TTC549 (cell line): Measurements from ENCODE around the gene IL23R.
"Not testable (repeated sequence)": the region's sequence is repeated elsewhere in the genome, so short reads cannot be mapped to it uniquely, and the experiment has no call there.

Source experiments
- FAIRE-seq: peaks from 2 replicates; lab custom pipeline; 2012; peaks lifted over from hg19 to GRCh38; lab: Jason Lieb, UNC

IL23R gene, protein sequence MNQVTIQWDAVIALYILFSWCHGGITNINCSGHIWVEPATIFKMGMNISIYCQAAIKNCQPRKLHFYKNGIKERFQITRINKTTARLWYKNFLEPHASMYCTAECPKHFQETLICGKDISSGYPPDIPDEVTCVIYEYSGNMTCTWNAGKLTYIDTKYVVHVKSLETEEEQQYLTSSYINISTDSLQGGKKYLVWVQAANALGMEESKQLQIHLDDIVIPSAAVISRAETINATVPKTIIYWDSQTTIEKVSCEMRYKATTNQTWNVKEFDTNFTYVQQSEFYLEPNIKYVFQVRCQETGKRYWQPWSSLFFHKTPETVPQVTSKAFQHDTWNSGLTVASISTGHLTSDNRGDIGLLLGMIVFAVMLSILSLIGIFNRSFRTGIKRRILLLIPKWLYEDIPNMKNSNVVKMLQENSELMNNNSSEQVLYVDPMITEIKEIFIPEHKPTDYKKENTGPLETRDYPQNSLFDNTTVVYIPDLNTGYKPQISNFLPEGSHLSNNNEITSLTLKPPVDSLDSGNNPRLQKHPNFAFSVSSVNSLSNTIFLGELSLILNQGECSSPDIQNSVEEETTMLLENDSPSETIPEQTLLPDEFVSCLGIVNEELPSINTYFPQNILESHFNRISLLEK

DNA sequence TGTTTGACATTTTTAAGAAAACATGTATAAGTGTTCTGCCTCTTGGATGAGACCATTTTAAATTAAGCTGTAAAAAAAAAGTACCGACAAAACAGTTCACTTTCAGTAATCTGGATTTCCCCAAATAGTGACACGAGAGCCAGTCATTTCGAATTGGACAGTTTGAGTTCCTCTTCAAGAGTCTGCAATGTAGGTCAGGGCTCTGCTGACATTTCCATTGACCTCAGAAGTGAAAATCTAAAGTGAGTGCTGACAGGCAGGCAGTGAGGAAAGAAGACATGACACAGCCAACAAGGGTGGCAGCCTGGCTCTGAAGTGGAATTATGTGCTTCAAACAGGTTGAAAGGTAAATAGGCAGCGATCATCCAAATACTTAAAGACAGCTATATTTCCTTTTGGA is at the start of gene IL23R:
TSS of gene IL23R (plus strand) at position 259 of the 400 bp plus-strand sequence. CDS start 1,667 bp downstream, outside the sequence.
- FAIRE-seq: no peak

DNA sequence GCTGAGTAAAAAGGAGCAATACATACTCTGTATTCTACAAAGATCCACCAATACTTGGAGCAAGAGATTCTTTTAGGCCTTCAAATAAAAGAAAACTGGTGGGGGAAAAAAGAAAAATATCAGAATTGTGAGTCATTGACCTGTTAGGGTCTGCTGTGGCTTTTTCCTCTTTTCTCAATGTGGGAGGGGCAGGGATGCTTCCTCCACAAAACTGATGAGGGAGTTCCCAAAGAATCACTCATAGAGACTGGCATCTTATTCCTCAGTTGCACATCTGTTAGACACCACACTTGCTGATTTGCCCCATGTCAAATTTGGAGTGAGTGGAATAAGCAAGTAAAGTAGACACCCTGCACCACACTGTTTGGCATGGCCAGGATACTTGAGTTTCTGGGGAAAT is 48.1 kb upstream of the IL23R start:
- FAIRE-seq: no peak

DNA sequence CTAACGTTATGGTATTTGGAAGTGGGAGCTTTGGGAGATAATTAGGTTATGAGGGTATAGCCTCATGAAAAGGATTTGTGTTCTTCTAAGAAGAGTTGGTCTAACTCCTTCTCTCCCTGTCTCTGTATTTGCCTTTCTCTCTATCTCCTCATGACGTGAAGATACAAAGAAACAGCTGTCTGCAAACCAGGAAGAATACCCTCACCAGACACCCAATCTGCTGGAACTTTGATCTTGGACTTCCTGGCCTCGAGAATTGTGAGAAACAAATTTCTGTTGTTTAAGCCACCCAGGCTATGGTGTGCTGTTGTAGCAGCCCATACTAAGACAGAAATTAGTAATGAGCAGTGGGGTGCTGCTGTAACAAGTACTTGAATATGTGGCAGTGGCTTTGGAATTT is 47.6 kb upstream of the IL23R start:
- no peak for FAIRE-seq

DNA sequence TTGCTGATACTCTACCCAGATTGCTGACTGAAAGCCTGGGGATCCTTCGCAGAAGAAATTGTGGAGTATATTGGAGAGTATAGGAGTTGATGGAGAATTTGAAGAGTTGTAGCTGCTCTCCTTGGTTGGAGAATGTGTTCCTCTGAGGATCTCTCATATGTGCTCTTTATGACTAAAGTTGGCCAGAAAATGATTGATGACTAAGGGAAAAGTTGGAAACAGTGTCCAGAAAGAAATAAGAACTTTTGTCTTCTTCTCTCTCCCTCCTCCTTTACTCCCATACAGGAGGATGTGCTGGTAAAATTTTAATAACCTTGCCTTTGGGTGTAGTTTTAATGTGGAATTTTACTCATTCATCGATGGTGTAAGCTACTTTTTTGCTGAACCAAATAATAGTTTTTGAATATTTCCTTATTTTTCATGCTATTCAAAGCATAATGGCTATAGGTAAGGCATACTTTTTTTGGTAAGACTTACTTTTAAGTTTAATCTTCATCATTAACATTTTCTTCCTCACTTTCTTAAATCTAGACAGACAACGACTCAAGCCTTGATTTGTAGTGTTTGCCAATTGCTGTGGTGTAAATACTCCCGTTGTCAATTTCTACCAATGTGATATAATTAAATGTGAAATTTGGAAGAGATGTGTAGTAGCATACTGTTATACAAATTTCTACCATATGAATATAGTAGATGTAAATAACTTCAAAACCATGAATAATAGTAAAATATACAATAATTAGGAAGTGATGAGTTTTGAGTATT is 45.2 kb upstream of the IL23R start:
- FAIRE-seq: no peak

DNA sequence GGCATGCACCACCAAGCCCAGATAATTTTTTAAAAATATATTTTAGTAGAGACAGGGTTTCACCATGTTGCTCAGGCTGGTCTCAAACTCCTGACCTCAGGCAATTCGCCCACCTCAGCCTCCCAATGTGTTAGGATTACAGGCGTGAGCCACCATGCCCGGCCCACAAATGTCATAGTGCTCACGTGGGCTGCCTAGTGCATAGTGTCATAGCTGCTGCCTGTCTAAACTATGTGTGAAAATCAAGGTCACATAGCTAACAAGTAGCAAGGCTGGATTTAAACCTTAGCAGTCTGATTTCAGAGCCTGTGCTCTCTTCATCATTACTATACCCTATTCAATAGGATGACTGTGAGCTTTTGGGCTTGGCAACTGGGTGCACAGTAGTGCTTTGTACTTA is 41.8 kb upstream of the IL23R start:
- FAIRE-seq: no peak

DNA sequence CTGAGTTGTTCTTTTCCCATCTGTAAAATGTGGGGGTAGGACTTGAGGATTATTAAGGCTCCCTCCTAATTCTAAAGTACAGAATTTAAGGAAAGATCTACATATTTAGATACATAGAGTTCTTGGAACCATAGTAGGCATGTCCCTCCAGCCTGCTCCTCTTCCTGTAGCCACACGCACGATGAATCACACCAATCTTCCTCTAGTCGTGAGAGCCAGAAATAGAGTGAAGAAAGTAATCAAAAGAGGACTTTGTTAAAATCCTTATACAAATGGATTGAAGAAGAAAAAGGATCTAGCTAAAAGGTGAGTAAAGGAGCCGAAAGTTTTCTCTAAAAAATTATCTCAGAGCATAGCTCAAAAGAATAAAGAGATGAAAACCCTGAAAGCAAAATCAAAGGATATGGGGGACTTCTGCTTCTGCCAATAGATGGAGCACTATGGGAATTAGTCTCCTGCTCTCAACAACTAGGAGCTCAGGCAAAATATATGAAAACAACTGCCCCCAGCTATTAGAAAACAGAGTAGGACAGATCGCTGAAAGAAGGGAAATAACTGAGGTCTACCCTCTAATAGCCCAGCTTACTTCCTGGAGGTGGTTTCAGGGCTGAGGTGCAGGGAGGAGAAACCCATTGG is 40.0 kb upstream of the IL23R start:
- FAIRE-seq: no peak

DNA sequence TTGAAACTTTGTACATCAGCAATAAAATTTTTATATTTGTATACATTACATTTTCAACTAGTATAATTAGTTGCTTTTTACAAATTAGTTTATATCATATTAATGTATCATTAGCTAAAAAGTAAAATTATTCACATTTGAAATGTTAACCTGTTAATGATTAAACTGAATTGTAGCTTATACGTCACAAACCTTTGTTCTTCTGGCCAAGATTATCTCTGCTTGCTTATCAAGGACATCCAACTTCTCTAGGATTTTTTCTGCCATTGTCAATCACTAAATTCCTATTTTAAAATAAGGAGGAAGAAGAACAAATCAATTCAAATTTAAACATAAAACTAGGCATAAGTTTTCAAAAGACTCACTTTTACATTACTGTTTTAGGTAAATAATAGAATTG is 39.3 kb upstream of the IL23R start:
- no peak for FAIRE-seq

DNA sequence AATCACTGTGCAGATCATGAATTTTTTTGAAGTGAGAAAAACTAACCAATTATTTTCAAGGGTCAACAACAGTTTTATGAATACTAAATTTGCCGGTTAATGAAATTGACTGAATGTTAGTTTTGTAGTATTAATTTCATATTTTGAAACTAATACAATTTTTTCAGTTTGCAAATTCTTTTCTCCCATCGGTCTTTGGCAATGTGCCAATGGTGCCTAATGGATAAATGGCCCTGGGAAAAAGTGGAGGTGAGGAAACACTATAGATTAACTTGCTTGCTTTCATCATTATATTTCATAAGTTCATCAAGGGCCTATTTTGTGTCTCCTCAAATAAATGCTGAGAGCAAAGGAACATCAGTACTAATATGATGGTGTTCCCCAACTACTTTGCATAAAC is 35.6 kb upstream of the IL23R start:
- no peak for FAIRE-seq

DNA sequence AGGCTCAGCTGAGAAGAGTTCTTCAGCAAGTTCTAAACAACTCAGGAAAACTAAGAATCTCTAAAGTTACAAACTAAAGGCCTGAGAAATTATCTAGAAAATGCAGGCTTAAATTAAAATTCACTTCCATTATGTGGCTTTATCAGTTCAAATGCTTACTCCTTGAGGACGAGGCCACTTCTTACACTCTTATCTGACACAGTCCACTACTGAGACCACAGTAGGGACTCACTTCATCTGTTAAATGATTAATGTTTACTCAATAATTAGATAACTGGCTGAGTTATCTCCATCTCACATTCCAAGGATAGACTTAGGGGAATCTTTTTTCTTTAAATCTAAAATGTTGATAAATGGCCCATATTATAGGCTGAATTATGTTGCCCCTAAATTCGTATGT is 33.1 kb upstream of the IL23R start:
- FAIRE-seq: no peak

DNA sequence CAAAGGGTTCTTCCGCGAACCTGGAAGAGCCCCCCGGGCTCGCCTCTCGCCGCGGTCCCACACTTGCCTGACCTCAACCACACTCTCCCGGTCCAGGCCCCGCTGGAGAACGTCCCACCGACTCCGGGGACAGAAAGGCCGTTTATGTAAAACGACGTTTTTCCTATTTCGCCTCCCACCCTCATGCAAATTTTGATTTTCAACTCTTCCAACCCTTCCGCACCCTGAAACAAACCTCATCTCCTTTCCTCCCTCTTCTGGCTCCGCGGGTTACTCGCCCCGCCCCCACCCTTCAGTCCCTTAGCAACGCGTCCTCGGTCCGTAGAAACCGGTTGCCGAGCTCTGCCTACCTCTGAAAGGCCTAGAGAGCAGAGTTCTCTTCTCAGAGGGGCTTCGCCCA is 31.6 kb upstream of the IL23R start, which contains the start of gene C1orf141:
TSS of gene C1orf141 (minus strand) at position 276 of the 400 bp plus-strand sequence. CDS start 7,730 bp downstream, outside the sequence.
- FAIRE-seq: no peak

DNA sequence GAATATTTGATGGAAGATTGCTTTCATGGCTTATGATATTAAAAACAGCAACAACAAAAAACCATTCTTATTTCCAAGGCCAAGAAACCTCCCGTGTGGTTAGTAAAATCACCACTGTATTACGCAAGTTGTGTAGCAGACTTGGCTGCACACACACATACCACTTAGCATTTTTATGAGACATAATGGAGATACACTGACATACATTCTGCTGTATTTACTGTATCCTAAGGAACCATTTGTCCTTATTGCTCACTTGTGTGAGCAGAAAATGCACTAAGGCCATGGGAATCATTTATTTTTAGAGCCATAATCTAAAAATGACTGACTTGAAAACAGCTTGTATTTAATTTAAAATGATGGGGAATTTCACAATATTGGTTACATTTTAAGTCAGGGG is 30.9 kb upstream of the IL23R start:
- no peak for FAIRE-seq

DNA sequence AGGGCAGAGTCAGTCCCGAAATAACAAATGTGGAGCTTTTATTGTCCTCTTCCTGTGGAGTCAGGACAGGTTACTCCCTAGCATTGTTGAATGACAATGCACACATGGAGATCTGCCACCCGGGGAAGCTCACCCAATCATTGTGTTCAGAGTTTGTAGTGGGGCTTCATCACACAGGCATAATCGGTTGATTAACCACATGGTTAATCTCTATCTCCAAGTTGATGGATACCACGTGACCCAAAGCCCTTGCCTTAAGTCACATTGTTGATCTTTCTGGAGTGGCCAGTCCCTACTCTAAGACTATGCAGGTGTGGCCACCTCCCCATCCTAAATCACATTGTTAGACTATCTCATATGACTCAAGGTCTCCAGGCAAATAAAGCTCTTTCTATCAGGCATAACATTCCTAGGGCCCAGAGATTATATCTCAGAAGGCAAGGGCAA is 28.9 kb upstream of the IL23R start:
- no peak for FAIRE-seq

DNA sequence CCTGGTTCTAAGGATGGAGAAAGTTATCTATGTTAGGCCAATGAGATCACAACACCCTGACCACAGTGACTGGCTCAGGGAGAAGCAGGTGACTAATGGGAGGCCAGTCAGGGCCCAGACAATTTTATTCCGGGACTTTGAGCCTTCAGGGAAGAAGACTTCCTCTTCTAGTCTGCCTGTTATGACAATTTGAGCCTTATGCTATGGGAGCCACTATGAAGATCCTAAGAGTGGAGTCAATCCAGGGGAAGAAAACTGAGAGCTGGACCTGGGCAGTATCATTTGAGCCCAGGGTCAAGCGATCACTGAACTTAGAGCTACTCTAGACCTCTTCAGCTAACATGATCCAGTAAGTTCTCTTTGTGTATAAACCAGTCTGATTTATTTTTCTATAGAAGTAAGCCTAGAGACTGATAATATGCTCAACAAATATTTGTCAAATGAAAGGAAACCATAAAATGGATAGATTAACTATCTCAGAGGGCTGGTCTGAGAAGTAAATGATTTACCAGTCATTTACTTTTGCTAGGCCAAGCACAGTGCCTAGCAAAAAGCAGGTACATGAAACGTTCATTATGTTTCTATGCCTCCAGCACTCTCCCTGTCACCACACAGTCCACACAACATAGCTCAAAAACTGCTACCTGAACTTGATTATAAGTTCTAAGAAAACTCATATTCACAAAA is 27.3 kb upstream of the IL23R start:
- no peak for FAIRE-seq

DNA sequence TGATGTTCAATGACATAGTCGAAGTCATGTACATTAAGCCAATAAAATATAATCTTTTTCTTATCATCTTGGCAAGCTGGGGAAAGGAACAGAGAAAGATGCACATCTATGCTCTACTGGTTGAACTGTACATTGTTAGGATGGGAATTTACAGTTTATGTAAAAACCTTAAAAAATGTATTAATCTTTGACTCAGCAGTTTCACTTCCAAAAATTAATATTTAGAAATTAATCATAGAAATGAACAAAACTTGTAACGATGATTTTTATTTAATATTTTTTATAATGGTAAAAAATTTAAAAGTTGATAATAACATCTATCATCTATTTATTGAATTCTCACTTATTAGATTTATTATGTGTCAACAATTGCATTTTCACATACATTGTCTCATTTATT is 25.8 kb upstream of the IL23R start:
- peak; percentile 40 for FAIRE-seq

DNA sequence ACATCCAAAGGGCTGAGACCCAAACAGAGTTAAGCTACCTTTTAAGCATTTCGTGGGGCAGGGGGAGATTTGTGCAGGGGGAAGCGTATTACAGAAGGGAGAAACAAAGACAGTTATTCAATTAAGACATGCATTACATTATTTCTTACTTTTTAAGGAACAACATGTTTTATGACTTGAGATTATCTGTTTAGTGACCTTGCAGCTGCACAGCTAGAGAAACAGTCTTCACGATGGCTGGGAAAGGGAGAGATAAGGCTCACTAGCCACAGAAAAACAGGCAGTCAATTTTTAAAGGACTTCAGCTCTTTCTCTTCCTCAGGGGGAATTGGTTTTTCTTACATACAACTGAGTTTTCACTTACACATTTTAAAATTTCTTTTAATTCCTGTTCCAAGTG is 24.4 kb upstream of the IL23R start:
- FAIRE-seq: not testable (repeated sequence)

DNA sequence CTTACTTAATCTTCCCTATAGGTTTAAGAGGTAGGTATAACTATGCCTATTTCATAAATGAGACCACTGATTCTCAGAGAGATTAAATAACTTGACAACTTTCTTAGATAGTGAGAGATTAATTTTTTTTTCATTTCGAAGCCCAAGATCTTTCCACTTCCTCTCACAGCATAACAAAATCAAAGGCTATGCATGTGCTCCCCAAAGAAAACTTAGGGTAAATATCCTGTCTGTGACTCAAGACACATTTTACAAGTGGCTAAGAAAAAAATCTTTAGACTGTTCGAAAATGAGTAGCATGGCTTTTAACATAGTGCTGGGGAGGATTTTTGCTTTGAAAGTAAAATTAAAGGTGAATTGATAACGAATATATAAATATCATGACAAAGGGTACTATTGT is 23.3 kb upstream of the IL23R start:
- FAIRE-seq: no peak

DNA sequence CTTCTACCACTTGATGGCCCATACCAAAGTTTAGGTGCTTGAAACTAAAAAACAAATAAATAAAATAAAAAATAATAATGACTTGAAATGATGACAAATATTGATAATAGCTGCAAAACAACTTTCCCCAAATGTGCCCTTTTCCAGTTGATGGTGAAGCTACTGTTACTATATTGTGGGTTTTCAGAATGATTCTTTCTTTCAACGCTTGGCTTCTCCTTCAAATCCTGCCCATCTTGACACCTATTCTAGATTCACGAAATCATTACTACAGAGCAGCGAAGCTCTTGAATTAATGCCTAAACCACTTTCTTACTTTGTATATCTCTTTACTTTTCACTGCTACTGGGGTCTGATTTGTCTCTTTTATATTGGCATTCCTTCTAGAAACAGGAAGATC is 22.3 kb upstream of the IL23R start:
- no peak for FAIRE-seq

DNA sequence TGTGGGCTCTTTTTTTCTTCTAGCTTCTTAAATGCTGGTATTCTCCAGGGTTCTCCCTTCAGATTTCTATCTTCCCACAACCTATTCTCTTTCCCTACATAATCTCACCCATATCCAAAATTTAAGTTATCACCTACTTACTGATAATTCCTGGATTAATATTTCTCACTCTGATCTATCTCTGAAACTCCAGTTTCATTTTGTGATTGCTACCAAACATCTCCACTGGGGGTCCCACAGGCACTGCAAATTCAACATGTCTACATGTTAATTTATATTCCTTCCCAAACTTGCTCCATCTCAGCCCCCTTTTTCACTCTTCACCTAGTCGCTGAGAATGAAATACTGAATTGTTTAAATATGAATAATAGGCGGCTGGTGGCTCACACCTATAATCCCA is 21.6 kb upstream of the IL23R start:
- FAIRE-seq: no peak

DNA sequence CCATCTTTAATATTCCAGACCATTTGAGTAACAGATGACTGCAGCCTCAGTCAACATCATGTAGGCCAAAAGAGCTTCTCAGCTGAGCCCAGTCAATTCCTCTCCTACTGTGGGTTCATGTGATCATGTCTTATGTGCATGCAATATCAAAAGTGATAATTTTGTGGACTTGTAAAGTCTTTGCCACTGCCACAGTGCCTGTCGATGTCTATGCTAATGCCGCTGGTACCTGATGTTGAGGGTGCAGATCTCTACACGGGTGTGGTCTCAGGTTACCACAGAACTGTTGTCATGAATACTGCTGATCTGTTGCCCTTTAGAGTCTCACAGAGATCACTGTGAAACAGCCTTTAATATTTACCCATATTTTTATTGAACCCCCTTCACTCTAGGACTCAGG is 20.2 kb upstream of the IL23R start:
- no peak for FAIRE-seq

DNA sequence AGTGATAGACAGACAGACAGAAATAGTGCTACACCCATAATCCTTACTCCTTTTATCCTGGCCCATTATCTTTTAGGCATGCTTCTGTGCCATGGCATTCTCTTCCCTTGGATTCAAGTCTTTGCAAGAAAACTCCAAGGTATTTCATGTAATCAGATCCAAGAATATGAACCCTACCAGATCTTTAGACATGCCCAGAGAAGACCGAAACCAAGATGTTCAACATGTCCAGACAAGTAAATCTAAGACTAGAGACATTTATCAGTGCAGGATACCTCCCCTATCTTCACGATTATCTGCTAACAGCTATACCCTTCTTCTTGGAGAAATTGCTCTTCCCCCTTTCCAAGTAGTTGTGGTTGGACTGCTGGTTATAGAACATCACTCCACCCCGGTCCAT is 19.7 kb upstream of the IL23R start:
- no peak for FAIRE-seq

DNA sequence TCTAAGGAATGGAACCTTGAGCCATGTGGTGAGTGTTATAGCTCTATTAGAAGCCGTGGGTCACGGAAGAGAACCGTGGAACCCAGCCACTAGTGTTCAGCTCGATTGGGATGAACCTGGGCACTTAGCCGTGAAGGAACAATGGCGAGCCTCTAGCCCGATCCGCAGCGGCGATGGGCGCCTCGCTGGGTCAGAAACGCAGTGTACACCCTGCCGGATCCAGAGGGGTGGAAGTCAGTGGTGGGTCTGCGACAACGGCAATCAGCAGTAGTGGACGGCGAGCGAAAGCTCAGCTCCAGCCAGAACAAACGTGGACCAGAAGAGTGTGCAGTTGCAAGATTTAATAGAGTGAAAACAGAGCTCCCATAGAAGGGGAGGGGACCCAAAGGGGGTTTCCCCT is 18.3 kb upstream of the IL23R start:
- FAIRE-seq: not testable (repeated sequence)
